Pancreas (tissue), 10 donors: ENCODE measurements around the gene ATXN1. TPM values are rescaled to one million over a fixed set of nuclear protein-coding genes. Genes with fewer than 3 reads are reported as not detected.

Source experiments
- ATAC-seq, 4 donors: fragments of 200-7000 bp; cut with Tn5 transposase; one replicate each; pipeline versions ENCODE4 v1.8.0 to v1.9.1; 2020; ENCODE audit warnings: mild to moderate bottlenecking in 4 of 4, moderate library complexity in 4 of 4
- DNase-seq, 6 donors: peaks; one replicate each; pipeline ENCODE4 v3.0.0-alpha.2; 2020
- FAIRE-seq: peaks from 2 replicates; lab custom pipeline; 2012; peaks lifted over from hg19 to GRCh38; lab: Jason Lieb, UNC
- H3K27ac ChIP-seq, 4 donors: fragments of 200-600 bp; sonication (generic); 1 replicate in 3 of 4; 2 replicates in 1 of 4; pipeline versions ENCODE4 v1.5.0 to v1.8.0; 2020
- H3K27me3 ChIP-seq, 4 donors: fragments of 200-600 bp; one replicate each; pipeline ENCODE4 v1.8.0; 2021
- H3K36me3 ChIP-seq, 3 donors: fragments of 200-600 bp; sonication (generic) in 1 of 3; one replicate each; pipeline versions ENCODE4 v1.5.0 to v1.8.0; 2020 to 2021
- H3K4me1 ChIP-seq, 3 donors: fragments of 200-600 bp; one replicate each; pipeline ENCODE4 v1.8.0; 2021
- H3K4me3 ChIP-seq, 4 donors: fragments of 200-600 bp; sonication (generic) in 2 of 4; one replicate each; pipeline versions ENCODE4 v1.5.0 to v1.8.0; 2020 to 2021
- H3K9me3 ChIP-seq, 4 donors: fragments of 200-600 bp; one replicate each; pipeline ENCODE4 v1.8.0; 2021
- CTCF ChIP-seq, 4 donors: fragments of 200-600 bp; sonication (generic) in 3 of 4; IDR thresholded peaks; one replicate each; pipeline versions ENCODE4 v1.5.0 to v1.8.0; 2021; ENCODE audit warnings: antibody characterized with exemption in 4 of 4
- WGBS, 2 donors: extraction: QIAGEN DNeasy Blood & Tissue Kit; methylation state at CpG; one replicate each; pipeline ENCODE4 v1.1.7; 2013; 5-methylcytosine and 5-hydroxymethylcytosine counted together
- intact Hi-C, 3 donors: fragments of 100-400 bp; cut with DNase I; formaldehyde crosslinking; loops; one replicate each; pipeline versions ENCODE4 v1.11.1 to v1.14.2; 2022
- polyA plus RNA-seq, 2 donors: library from polyadenylated mRNA; stranded (reverse); fragments of 200-250 nt; gene quantifications; one replicate each; pipeline ENCODE4 v1.2.3, GENCODE V29; 2013
- total RNA-seq, 6 donors: library from RNA; stranded (reverse); fragmentation: NEBNext Ultra II Directional in 4 of 6; extraction: Animal tissue kit (Norgen Biotek cat#: 25700) in 4 of 6; gene quantifications; one replicate each; pipeline versions ENCODE4 v1.2.1 to v1.2.4, GENCODE V29; 2021 to 2023
- donor health status: healthy with polysubstance abuse.
- donor health status: DM: no; HTN: no; CAD: no; lungs with moderate emphysema.
- donor health status: DM: no; HTN: no; CAD: no.
- donor health status: control.
- donor health status: control.
- donor health status: Bipolar disorder and iron deficiency.
- donor health status: DM: yes; HTN: yes; CAD: no.
- donor health status: DM: no; HTN: no; CAD: no.
- donor health status: DM: no; HTN: no; CAD: no.
- donor health status: DM: yes; HTN: yes; CAD: no.

ATXN1 gene
- total and polyA plus RNA-seq, 8 donors = 4.9 to 38.6 (median 20.5) TPM

DNA sequence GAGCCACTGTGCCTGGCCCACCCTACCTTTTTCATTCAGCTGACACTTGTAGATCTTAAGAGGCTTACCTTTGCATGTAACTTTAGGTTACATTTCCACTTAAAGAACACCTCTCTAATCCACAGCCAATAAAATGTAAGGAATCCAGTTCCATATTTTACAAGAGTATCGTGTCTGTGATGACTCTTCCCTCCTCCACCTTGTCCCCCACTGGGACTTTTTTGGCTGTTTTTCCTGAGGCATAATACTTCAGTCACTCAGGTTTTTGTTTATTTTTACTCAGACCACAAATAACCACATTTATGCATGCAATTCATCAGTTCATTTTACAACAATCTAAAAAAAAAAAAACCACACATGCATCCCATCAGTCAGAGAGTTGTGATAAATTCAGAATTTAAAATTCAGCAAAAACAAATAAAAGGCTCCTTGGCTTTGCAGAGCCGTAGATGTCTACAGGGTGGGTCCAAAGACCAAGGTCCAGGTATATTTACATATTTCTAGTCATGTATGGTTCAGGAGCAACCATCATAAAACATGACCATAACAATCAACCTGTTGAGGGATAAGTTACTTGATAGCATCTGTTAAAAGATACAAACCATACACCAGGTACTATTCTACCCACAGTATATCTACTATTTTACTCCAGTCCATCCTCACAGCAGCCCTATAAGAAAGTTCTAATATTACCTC is 9.9 kb downstream of the ATXN1 start:
- FAIRE-seq = peak; percentile 26
- Histone ChIP-seq H3K36me3 (no peaks in the 10 kb centered on the region), H3K27me3 (no peaks in the 10 kb centered on the region), H3K27ac (no peak overlapping the region), H3K4me3 (no peak overlapping the region), H3K9me3 (no peaks in the 10 kb centered on the region), H3K4me1 (peaks cover 10 to 49% (median 24%) of the 10 kb centered on the region in 3 donors)
- 55 to 58% methylated on average over 2 of the region's 2 CpGs for WGBS, 2 donors
- no peak for TF ChIP-seq CTCF (IDR thresholded peaks at IDR 0.05)
- intact Hi-C loops = no loop called here
- ATAC-seq = no peak
- DNase-seq = no peak

DNA sequence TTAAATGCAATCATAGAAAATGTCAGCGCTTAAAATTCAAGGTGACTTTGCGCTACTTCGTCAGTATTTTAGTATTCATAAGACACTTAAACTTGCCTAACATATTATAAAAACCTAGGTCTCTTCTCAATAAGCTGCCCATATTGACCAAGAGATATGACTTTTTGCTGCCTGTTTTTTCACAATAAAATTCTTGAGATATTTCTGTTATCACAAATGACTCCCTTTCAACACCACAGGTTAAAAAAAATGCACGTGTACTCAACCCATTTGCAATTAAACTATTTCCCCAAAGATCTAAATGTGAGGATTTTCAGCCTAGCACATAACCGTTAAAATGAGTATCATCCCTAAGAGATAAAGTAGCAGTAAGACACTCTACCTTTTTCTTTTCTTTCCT is 10.7 kb downstream of the ATXN1 start:
- no peak for TF ChIP-seq CTCF (IDR thresholded peaks at IDR 0.05)
- H3K27me3 ChIP-seq = no peaks in the 10 kb centered on the region
- H3K4me1 ChIP-seq = peaks cover 10 to 49% (median 24%) of the 10 kb centered on the region in 3 donors
- H3K9me3 ChIP-seq = no peaks in the 10 kb centered on the region
- DNase-seq (no peak), ATAC-seq (no peak), FAIRE-seq (no peak)
- intact Hi-C loops = no loop called here
- H3K27ac ChIP-seq = no peak overlapping the region
- WGBS, 2 donors = 72 to 81% methylated on average over 5 of the region's 5 CpGs
- H3K36me3 ChIP-seq = no peaks in the 10 kb centered on the region
- no peak overlapping the region for H3K4me3 ChIP-seq

DNA sequence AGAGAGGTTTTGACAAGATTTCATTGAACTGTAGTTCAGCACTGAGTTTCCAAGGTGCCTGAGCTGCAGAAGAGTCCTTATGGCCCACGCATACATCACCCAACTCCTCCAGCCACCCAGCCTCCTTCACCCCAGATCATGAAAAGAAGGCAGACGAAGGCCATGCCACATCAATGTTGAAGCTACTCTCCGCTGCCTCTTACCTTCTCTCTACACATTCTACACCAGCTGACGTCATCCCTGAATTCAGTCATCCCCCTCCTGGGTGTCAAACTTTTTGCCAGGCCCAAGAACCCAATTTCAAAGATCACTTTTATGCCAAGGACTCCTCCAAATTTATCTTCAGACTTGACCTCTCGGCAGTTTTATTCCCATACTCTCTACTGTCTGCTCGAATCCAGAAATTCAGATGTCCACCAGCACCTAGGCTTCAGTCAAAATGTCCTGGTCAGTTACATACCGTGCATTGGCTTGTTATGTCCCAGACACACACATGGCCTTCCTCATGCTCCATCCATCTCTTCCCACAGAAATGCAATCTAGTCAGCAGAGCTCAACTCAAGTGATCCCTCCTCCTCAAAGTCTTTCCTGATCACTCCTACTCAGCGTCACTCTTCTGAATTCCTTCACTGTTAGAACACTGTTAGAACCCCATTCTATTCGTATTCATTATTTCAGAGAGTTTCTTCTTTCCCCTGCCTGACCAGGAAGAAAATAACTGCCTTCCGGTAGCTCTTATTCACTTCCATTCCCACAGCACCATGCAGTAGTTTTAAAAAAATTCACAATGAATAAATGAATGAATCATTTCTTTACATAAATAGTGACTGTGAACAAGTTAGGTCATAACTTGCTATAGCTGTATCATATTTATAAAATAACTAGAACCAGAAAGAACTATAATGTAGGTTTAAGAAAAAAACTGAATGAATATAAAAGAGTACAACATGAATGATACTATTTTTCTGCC is 11.5 kb downstream of the ATXN1 start:
- H3K27me3 ChIP-seq = no peaks in the 10 kb centered on the region
- DNase-seq (no peak), ATAC-seq (no peak), FAIRE-seq (no peak)
- H3K4me3 ChIP-seq = no peak overlapping the region
- TF ChIP-seq CTCF (IDR thresholded peaks at IDR 0.05) = no peak
- WGBS, 2 donors = 95 to 97% methylated on average over 10 of the region's 10 CpGs
- no peaks in the 10 kb centered on the region for H3K36me3 ChIP-seq
- H3K4me1 ChIP-seq = peaks cover 10 to 43% (median 24%) of the 10 kb centered on the region in 3 donors
- H3K9me3 ChIP-seq = no peaks in the 10 kb centered on the region
- no peak overlapping the region for H3K27ac ChIP-seq
- intact Hi-C loops = no loop called here

GRCh38 chr6:16748025-16748319 is 13.3 kb downstream of the ATXN1 start:
- WGBS, 2 donors = 61 to 63% methylated on average over 2 of the region's 2 CpGs
- no peak for ATAC-seq

More at GRCh38 chr6:16748025-16748319, 13.3 kb downstream of the ATXN1 start:
- no peak for FAIRE-seq
- no peak for TF ChIP-seq CTCF (IDR thresholded peaks at IDR 0.05)
- Histone ChIP-seq H3K9me3 (no peaks in the 10 kb centered on the region), H3K4me1 (peaks cover 10 to 35% (median 23%) of the 10 kb centered on the region in 3 donors), H3K27me3 (no peaks in the 10 kb centered on the region), H3K36me3 (no peaks in the 10 kb centered on the region), H3K27ac (peak overlapping the region in 3 of 4 donors; percentile 28 to 69 (median 51)), H3K4me3 (no peak overlapping the region)
- intact Hi-C loops = no loop called here
- DNase-seq = no peak
